ENCODE measurements around the gene CACNA2D4.

The CACNA2D4 gene

DNA sequence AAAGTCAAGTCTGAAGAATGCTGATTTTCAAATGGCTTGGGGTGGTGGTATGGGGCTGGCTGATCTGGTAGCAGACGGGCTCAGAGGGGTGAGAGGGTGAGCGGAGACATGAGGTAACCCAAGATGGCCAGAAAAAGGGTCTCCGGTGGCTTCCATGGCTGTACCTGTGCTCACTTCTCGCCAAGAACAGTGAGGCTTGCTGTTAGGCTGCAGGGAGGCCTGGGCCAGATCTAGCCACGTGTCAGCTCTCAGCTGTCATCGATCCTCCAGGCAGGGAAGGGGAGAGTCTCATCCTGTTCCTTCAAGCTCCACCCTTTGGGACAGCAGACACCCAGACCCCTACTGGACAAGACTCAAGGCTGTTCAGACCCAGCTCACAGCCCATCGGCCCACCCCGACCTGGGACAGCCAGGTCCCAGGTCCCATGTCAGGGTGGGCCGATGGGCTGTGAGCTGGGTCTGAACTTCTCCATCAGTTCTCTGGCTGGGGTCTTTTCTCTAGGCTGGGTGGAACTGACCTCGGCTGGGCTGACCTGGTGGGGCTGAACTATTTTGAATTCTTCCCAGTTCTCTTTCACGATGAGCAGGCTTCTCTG, 89.0 kb downstream of the CACNA2D4 start:
- H3K9me3 ChIP-seq (ENCODE audit: control insufficient read depth, low read length): no peaks in the 10 kb centered on the region
- H3K36me3 ChIP-seq (ENCODE audit: control insufficient read depth in 1 of 2, insufficient read depth in 2 of 2, low read depth in 1 of 2, low read length in 2 of 2): no peaks in the 10 kb centered on the region
- no peak overlapping the region for H2AK5ac ChIP-seq (ENCODE audit: low read length, severe bottlenecking)
- 84% methylated on average over 11 of the region's 11 CpGs for WGBS
- H3K14ac ChIP-seq (ENCODE audit: low read length in 2 of 2): no peak overlapping the region
- H3K4me3 ChIP-seq (ENCODE audit: insufficient read depth in 1 of 2, low read depth in 1 of 2, low read length in 2 of 2): no peak overlapping the region
- H3K27me3 ChIP-seq (ENCODE audit: control insufficient read depth in 1 of 2, insufficient read depth in 1 of 2, low read length in 2 of 2): peaks cover 61 to 83% of the 10 kb centered on the region in 2 experiments
- no peak overlapping the region for H3K4ac ChIP-seq (ENCODE audit: low read depth in 1 of 2, low read length in 2 of 2)
- no peak overlapping the region for H2BK15ac ChIP-seq (ENCODE audit: low read depth, poor library complexity, severe bottlenecking)
- no peak overlapping the region for H4K8ac ChIP-seq (ENCODE audit: low read length)
- no peak overlapping the region for H3K18ac ChIP-seq (ENCODE audit: low read depth in 1 of 2, low read length in 2 of 2)
- no peak overlapping the region for H3K4me2 ChIP-seq (ENCODE audit: low read length, poor library complexity, severe bottlenecking)
- no peaks in the 10 kb centered on the region for H3K79me1 ChIP-seq (replicated peaks; ENCODE audit: low read length, poor library complexity, severe bottlenecking)
- no peak overlapping the region for H2BK120ac ChIP-seq (ENCODE audit: low read depth, low read length)
- H2BK5ac ChIP-seq (ENCODE audit: low read depth, low read length, poor library complexity, severe bottlenecking): no peak overlapping the region
- H2BK12ac ChIP-seq (ENCODE audit: low read length in 2 of 2): no peak overlapping the region
- no peak overlapping the region for H3K23ac ChIP-seq (ENCODE audit: low read length in 2 of 2)
- no peak overlapping the region for H4K91ac ChIP-seq (ENCODE audit: low read length)
- H3K9ac ChIP-seq (ENCODE audit: low read length): no peak overlapping the region
- H3K27ac ChIP-seq (ENCODE audit: low read length, poor library complexity, severe bottlenecking): no peak overlapping the region
- H2AFZ ChIP-seq (ENCODE audit: low read depth, low read length): no peak overlapping the region
- DNase-seq: no peak
- H3K4me1 ChIP-seq (ENCODE audit: control insufficient read depth, insufficient read depth, low read depth, low read length): peaks cover 5% of the 10 kb centered on the region

DNA sequence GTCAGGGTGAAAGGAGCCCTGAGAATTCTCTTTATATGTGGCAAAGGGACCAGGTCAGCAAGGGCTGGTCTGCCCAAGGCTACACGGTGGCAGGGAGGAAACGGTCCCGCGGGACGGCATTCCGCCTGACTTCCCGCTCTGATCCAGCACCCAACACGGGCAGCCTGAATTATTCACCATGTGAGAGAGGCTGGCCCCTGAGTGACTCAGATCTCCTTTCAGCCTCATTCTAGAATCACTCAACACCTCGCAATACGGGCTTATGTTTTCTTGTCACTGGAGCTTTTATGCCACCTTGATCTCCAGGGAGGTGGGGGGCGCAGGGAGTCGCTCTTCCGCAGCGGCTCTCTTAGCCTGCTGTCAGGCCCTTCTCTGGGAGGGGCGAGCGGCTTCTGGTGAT, 89.6 kb downstream of the CACNA2D4 start:
- DNase-seq: no peak
- Histone ChIP-seq H2BK120ac (ENCODE audit: low read depth, low read length) (no peak overlapping the region), H3K9me3 (ENCODE audit: control insufficient read depth, low read length) (no peaks in the 10 kb centered on the region), H3K27ac (ENCODE audit: low read length, poor library complexity, severe bottlenecking) (no peak overlapping the region), H2BK12ac (ENCODE audit: low read length in 2 of 2) (no peak overlapping the region), H2BK15ac (ENCODE audit: low read depth, poor library complexity, severe bottlenecking) (no peak overlapping the region), H3K27me3 (ENCODE audit: control insufficient read depth in 1 of 2, insufficient read depth in 1 of 2, low read length in 2 of 2) (peaks cover 65 to 83% of the 10 kb centered on the region in 2 experiments), H4K8ac (ENCODE audit: low read length) (no peak overlapping the region), H3K14ac (ENCODE audit: low read length in 2 of 2) (no peak overlapping the region), H3K79me1 (replicated peaks; ENCODE audit: low read length, poor library complexity, severe bottlenecking) (no peaks in the 10 kb centered on the region), H3K4me2 (ENCODE audit: low read length, poor library complexity, severe bottlenecking) (no peak overlapping the region), H3K4me1 (ENCODE audit: control insufficient read depth, insufficient read depth, low read depth, low read length) (peaks cover 5% of the 10 kb centered on the region), H3K23ac (ENCODE audit: low read length in 2 of 2) (no peak overlapping the region), H3K36me3 (ENCODE audit: control insufficient read depth in 1 of 2, insufficient read depth in 2 of 2, low read depth in 1 of 2, low read length in 2 of 2) (no peaks in the 10 kb centered on the region), H4K91ac (ENCODE audit: low read length) (no peak overlapping the region), H3K4me3 (ENCODE audit: insufficient read depth in 1 of 2, low read depth in 1 of 2, low read length in 2 of 2) (no peak overlapping the region), H3K4ac (ENCODE audit: low read depth in 1 of 2, low read length in 2 of 2) (no peak overlapping the region), H3K18ac (ENCODE audit: low read depth in 1 of 2, low read length in 2 of 2) (no peak overlapping the region), H3K9ac (ENCODE audit: low read length) (no peak overlapping the region), H2AFZ (ENCODE audit: low read depth, low read length) (no peak overlapping the region), H2BK5ac (ENCODE audit: low read depth, low read length, poor library complexity, severe bottlenecking) (no peak overlapping the region), H2AK5ac (ENCODE audit: low read length, severe bottlenecking) (no peak overlapping the region)
- WGBS: 91% methylated on average over 16 of the region's 16 CpGs

DNA sequence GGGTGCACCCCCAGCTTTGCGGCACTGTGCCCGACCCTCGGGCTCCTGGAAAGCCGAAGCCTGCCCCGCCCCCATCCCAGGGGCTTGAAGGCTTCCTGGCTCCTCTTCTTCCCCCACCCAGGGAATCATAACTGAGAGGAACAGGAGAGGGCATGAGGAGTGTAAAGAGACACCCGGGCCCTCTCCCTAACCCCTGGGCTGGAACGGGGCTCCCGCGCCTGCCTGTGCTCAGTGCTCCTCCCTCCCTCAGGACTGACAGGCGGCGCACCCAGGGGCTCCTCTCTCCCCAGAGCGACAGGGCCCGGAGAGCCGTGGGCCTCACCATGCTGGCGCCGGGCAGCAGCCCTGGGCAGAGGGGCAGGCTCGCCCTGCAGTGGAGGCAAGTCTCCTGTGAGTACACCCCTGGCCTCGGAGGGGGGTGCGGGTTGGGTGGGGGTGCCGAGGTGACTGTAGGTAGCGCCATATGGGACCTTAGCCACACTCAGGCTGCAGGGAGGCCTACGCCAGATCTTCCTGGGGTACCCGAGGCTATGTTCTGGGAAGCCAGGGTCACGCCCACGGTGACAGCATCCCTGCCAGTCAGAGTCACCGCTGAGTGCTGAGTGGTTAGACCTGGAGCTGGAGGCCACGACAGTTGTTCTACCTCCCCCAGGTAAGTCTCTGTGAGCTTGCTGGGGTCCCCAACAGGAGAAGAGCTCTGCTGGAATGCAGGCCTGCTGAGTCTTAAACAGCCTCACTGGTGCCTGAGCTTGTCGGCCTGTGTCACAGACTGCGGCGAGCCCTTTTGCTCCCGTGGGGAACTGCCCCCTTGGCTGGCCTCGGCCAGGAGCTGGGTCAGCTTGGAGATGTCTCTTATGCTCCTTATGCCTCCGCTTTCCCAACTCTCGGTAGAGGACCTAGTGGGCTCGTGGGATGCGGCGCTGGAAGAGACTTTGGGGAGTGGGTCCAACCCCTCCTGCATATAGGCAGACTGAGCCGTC, 90.3 kb downstream of the CACNA2D4 start:
- Histone ChIP-seq H3K9me3 (ENCODE audit: control insufficient read depth, low read length) (no peaks in the 10 kb centered on the region), H3K27ac (ENCODE audit: low read length, poor library complexity, severe bottlenecking) (no peak overlapping the region), H2AFZ (ENCODE audit: low read depth, low read length) (no peak overlapping the region), H3K9ac (ENCODE audit: low read length) (no peak overlapping the region), H2BK12ac (ENCODE audit: low read length in 2 of 2) (no peak overlapping the region), H3K36me3 (ENCODE audit: control insufficient read depth in 1 of 2, insufficient read depth in 2 of 2, low read depth in 1 of 2, low read length in 2 of 2) (no peaks in the 10 kb centered on the region), H2AK5ac (ENCODE audit: low read length, severe bottlenecking) (no peak overlapping the region), H3K79me1 (replicated peaks; ENCODE audit: low read length, poor library complexity, severe bottlenecking) (no peaks in the 10 kb centered on the region), H3K23ac (ENCODE audit: low read length in 2 of 2) (no peak overlapping the region), H2BK120ac (ENCODE audit: low read depth, low read length) (no peak overlapping the region), H4K8ac (ENCODE audit: low read length) (no peak overlapping the region), H3K18ac (ENCODE audit: low read depth in 1 of 2, low read length in 2 of 2) (no peak overlapping the region), H2BK15ac (ENCODE audit: low read depth, poor library complexity, severe bottlenecking) (no peak overlapping the region), H3K27me3 (ENCODE audit: control insufficient read depth in 1 of 2, insufficient read depth in 1 of 2, low read length in 2 of 2) (peaks cover 65 to 83% of the 10 kb centered on the region in 2 experiments), H2BK5ac (ENCODE audit: low read depth, low read length, poor library complexity, severe bottlenecking) (no peak overlapping the region), H3K4me2 (ENCODE audit: low read length, poor library complexity, severe bottlenecking) (no peak overlapping the region), H3K4me3 (ENCODE audit: insufficient read depth in 1 of 2, low read depth in 1 of 2, low read length in 2 of 2) (no peak overlapping the region), H4K91ac (ENCODE audit: low read length) (no peak overlapping the region), H3K4me1 (ENCODE audit: control insufficient read depth, insufficient read depth, low read depth, low read length) (peaks cover 5% of the 10 kb centered on the region), H3K4ac (ENCODE audit: low read depth in 1 of 2, low read length in 2 of 2) (no peak overlapping the region), H3K14ac (ENCODE audit: low read length in 2 of 2) (no peak overlapping the region)
- 90% methylated on average over 33 of the region's 38 CpGs for whole genome bisulfite sequencing
- no peak for DNase-seq

All from mesenchymal stem cell (in vitro differentiated cells and primary cell).